Progenitor cell of endocrine pancreas (in vitro differentiated cells): ENCODE measurements around the gene DARS1. TPM values are rescaled to one million over a fixed set of nuclear protein-coding genes. Genes with fewer than 3 reads are reported as not detected.
"Not testable (repeated sequence)": the region's sequence is repeated elsewhere in the genome, so short reads cannot be mapped to it uniquely, and the experiment has no call there.

Experiments
- DNase-seq: peaks from one replicate; pipeline ENCODE4 v3.0.0; 2021; ENCODE audit warnings: low spot score; ENCODE audit not compliant: unreplicated experiment
- H3K27ac Mint-ChIP-seq: 2 replicates; pipeline ENCODE4 v1.8.0; 2021; ENCODE audit warnings: mild to moderate bottlenecking, moderate library complexity, mixed read lengths
- H3K27me3 Mint-ChIP-seq: 2 replicates; pipeline ENCODE4 v1.8.0; 2021; ENCODE audit warnings: mixed read lengths
- H3K36me3 Mint-ChIP-seq: 2 replicates; pipeline ENCODE4 v1.8.0; 2022; ENCODE audit warnings: mixed read lengths; ENCODE audit not compliant: insufficient read depth
- H3K4me1 Mint-ChIP-seq: 2 replicates; pipeline ENCODE4 v1.8.0; 2021; ENCODE audit warnings: low read depth, mixed read lengths
- H3K4me3 Mint-ChIP-seq: 2 replicates; pipeline ENCODE4 v1.8.0; 2021; ENCODE audit warnings: low read depth, mild to moderate bottlenecking, moderate library complexity, mixed read lengths
- H3K9me3 Mint-ChIP-seq: 2 replicates; pipeline ENCODE4 v1.8.0; 2021; ENCODE audit warnings: low read depth, mixed read lengths
- CTCF ChIP-seq: fragments of 200-600 bp; sonication (generic); IDR thresholded peaks from one replicate; pipeline ENCODE4 v1.5.0; 2021; ENCODE audit warnings: antibody characterized with exemption, mild to moderate bottlenecking; ENCODE audit not compliant: unreplicated experiment
- total RNA-seq: library from RNA; stranded (reverse); gene quantifications from 2 replicates; pipeline ENCODE4 v1.2.1, GENCODE V29; 2021

Gene DARS1
- total RNA-seq, 1 donor from 2014 or later, result 69.7 TPM

GRCh38 chr2:135893374-135893794 lies 92.0 kb downstream of the DARS1 start:
- Mint-ChIP-seq H3K4me1 (no peaks in the 10 kb centered on the region), H3K4me3 (no peak overlapping the region), H3K27ac (no peak overlapping the region), H3K27me3 (no peaks in the 10 kb centered on the region), H3K36me3 (peaks cover under 1% of the 10 kb centered on the region), H3K9me3 (peaks cover 3% of the 10 kb centered on the region)
- no peak for TF ChIP-seq CTCF
- no peak for DNase-seq

DNA sequence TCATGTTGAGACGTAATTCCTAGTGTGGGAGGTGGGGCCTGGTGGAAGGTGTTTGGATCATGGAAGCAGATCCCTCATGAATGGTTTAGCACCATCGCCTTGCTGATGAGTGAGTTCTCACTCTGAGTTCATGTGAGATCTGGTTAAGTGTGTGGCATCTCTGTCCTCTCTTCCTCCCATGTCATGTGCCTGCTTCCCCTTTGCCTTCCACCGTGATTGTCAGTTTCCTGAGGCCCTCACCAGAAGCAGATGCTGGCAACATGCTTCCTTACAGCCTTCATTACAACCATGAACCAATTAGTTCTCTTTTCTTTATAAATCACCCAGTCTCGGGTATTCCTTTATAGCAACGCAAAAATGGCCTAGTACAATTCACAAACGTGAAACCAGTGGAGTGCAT lies 94.6 kb downstream of the DARS1 start:
- no peak overlapping the region for H3K27ac Mint-ChIP-seq

DNA sequence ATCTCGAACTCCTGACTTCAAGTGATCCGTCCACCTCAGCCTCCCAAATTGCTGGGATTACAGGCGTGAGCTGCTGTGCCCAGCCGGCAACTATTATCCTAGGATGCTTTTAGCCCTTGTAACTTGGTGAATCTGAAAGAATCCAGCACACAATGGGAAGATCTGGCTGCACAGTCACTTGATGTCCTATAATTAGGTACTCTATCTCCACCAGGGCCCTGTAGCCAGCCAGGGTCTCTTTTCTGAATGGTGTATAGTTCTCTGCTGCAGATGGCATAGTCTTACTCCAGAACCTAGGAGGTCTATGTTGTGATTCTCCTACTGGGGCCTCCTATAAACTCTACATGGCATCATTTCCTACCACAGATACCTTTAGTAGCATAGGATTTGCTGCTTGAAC lies 95.3 kb downstream of the DARS1 start:
- Mint-ChIP-seq H3K4me1 (no peaks in the 10 kb centered on the region), H3K9me3 (peaks cover 7% of the 10 kb centered on the region), H3K36me3 (no peaks in the 10 kb centered on the region), H3K4me3 (no peak overlapping the region), H3K27ac (no peak overlapping the region), H3K27me3 (no peaks in the 10 kb centered on the region)
- TF ChIP-seq CTCF, result no peak
- DNase-seq, result no peak

More for the DNA sequence above, 94.6 kb downstream of the DARS1 start:
- H3K36me3 Mint-ChIP-seq, result no peaks in the 10 kb centered on the region
- no peak for DNase-seq
- H3K4me1 Mint-ChIP-seq, result no peaks in the 10 kb centered on the region
- H3K9me3 Mint-ChIP-seq, result peaks cover 7% of the 10 kb centered on the region
- H3K4me3 Mint-ChIP-seq, result no peak overlapping the region
- H3K27me3 Mint-ChIP-seq, result no peaks in the 10 kb centered on the region
- TF ChIP-seq CTCF, result no peak

DNA sequence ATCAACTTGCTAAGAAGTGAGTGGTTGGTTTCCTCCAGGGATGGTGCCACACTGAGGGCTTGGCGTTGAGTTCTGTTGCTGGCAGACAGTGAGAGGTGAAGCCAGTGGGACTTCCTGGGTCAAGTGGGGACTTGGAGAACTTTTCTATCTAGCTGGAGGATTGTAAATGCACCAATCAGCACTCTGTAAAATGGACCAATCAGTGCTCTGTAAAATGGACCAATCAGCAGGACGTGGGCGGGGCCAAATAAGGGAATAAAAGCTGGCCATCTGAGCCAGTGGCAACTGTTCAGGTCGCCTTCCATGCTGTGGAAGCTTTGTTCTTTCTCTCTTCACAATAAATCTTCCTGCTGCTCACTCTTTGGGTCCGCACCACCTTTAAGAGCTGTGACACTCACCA lies 96.8 kb downstream of the DARS1 start:
- not testable (repeated sequence) for H3K4me1 Mint-ChIP-seq, H3K27ac Mint-ChIP-seq, DNase-seq, H3K27me3 Mint-ChIP-seq, H3K9me3 Mint-ChIP-seq, H3K4me3 Mint-ChIP-seq, H3K36me3 Mint-ChIP-seq

DNA sequence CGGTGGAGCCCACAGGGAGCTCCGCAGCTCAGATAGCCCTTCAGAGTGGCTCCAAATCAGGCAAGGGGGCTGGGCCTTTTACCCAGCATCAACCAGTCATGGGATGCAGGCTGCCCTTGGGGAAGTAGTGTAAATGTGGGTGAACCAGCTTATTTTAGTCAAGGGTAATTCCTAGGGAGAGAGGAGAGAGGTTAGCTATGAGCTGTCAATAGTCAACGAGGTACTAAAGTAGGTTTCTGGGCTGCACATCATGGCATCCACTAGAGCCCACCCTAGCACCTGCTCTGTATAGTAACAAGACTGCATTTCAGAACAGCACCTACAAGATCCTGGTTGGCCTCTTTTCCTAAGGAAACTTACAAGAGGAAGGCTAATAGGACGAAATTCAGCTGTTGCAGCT lies 99.7 kb downstream of the DARS1 start:
- Mint-ChIP-seq H3K36me3 (no peaks in the 10 kb centered on the region), H3K4me1 (no peaks in the 10 kb centered on the region), H3K9me3 (peaks cover 7% of the 10 kb centered on the region), H3K4me3 (no peak overlapping the region), H3K27me3 (peaks cover 3% of the 10 kb centered on the region), H3K27ac (no peak overlapping the region)
- DNase-seq, result no peak
- TF ChIP-seq CTCF, result no peak

GRCh38 chr2:135882415-135882814 lies 103.0 kb downstream of the DARS1 start:
- DNase-seq, result no peak
- Mint-ChIP-seq H3K36me3 (no peaks in the 10 kb centered on the region), H3K4me1 (no peaks in the 10 kb centered on the region), H3K4me3 (no peak overlapping the region), H3K9me3 (peaks cover 8% of the 10 kb centered on the region), H3K27me3 (peaks cover 8% of the 10 kb centered on the region), H3K27ac (no peak overlapping the region)
- TF ChIP-seq CTCF, result no peak

- peaks cover 20% of the 10 kb centered on the region for H3K4me1 Mint-ChIP-seq
- H3K27me3 Mint-ChIP-seq, H3K36me3 Mint-ChIP-seq, DNase-seq: not testable (repeated sequence)
- H3K27ac Mint-ChIP-seq, result peak overlapping the region; percentile 91
- H3K9me3 Mint-ChIP-seq, result peaks cover 11% of the 10 kb centered on the region
- peak overlapping the region; percentile 89 for H3K4me3 Mint-ChIP-seq
Observed at GRCh38 chr2:135876770-135877169, 108.7 kb downstream of the DARS1 start.
